RWPE2 (cell line): ENCODE data around the gene DIPK1A.

Source experiments
- ATAC-seq: fragments of 200-7000 bp; cut with Tn5 transposase; 3 replicates; pipeline ENCODE4 v1.9.1; 2021; ENCODE audit warnings: low read depth
- DNase-seq: peaks from one replicate; pipeline ENCODE4 v3.0.0-alpha.2; 2020; ENCODE audit warnings: low spot score
- H3K27ac ChIP-seq: fragments of 450-650 bp; 2 replicates; pipeline ENCODE4 v1.5.1; 2017; ENCODE audit warnings: mild to moderate bottlenecking; ENCODE audit not compliant: poor library complexity, severe bottlenecking
- H3K27me3 ChIP-seq: fragments of 250-450 bp; sonication (Bioruptor Pico); 2 replicates; pipeline ENCODE4 v1.5.1; 2021; ENCODE audit warnings: mild to moderate bottlenecking, moderate library complexity; ENCODE audit not compliant: insufficient read depth, poor library complexity, severe bottlenecking
- H3K36me3 ChIP-seq: fragments of 250-450 bp; sonication (Bioruptor Pico); 2 replicates; pipeline ENCODE4 v1.5.1; 2020; ENCODE audit warnings: low read depth, mild to moderate bottlenecking, moderate library complexity
- H3K4me1 ChIP-seq: fragments of 250-450 bp; sonication (Bioruptor Pico); 2 replicates; pipeline ENCODE4 v1.5.1; 2021; ENCODE audit warnings: mild to moderate bottlenecking, moderate library complexity; ENCODE audit not compliant: insufficient read depth, poor library complexity, severe bottlenecking
- H3K4me3 ChIP-seq: fragments of 250-450 bp; sonication (Bioruptor Pico); 2 replicates; pipeline ENCODE4 v1.5.1; 2021; ENCODE audit warnings: mild to moderate bottlenecking, moderate library complexity; ENCODE audit not compliant: severe bottlenecking
- H3K9me3 ChIP-seq: fragments of 250-450 bp; sonication (Bioruptor Pico); 2 replicates; pipeline ENCODE4 v1.5.1; 2021; ENCODE audit warnings: mild to moderate bottlenecking, moderate library complexity; ENCODE audit not compliant: severe bottlenecking
- TF ChIP-seq, protein P1 (sequence below): fragments of 450-650 bp; IDR thresholded peaks from one replicate; pipeline ENCODE4 v1.5.1; 2017; ENCODE audit warnings: mild to moderate bottlenecking, moderate library complexity; ENCODE audit not compliant: poor library complexity, severe bottlenecking

DIPK1A gene

DNA sequence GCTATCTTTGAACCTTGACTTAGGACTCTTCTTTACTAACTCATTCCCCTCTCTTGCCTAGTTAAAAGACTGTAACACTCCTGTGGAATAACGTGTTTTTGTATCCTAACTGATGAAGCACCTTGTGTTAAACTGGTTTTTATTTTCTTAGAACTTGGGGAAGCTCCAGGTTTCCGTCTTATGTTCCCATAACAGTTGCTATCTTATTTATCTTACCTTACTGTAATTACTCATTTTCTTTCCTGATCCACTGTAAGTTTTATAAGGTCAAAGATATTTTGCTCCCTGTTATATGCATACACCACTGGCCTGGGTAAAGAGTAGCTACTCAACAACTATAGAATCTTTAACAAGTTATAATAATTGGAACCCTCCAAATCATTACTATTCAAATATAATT is 86.3 kb downstream of the DIPK1A start:
- TF ChIP-seq, protein P1, sequence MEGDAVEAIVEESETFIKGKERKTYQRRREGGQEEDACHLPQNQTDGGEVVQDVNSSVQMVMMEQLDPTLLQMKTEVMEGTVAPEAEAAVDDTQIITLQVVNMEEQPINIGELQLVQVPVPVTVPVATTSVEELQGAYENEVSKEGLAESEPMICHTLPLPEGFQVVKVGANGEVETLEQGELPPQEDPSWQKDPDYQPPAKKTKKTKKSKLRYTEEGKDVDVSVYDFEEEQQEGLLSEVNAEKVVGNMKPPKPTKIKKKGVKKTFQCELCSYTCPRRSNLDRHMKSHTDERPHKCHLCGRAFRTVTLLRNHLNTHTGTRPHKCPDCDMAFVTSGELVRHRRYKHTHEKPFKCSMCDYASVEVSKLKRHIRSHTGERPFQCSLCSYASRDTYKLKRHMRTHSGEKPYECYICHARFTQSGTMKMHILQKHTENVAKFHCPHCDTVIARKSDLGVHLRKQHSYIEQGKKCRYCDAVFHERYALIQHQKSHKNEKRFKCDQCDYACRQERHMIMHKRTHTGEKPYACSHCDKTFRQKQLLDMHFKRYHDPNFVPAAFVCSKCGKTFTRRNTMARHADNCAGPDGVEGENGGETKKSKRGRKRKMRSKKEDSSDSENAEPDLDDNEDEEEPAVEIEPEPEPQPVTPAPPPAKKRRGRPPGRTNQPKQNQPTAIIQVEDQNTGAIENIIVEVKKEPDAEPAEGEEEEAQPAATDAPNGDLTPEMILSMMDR: no peak
- Histone ChIP-seq H3K4me1 (no peaks in the 10 kb centered on the region), H3K36me3 (no peaks in the 10 kb centered on the region), H3K4me3 (no peak overlapping the region), H3K27ac (no peak overlapping the region), H3K27me3 (no peaks in the 10 kb centered on the region), H3K9me3 (no peaks in the 10 kb centered on the region)
- no peak for DNase-seq
- no peak for ATAC-seq

DNA sequence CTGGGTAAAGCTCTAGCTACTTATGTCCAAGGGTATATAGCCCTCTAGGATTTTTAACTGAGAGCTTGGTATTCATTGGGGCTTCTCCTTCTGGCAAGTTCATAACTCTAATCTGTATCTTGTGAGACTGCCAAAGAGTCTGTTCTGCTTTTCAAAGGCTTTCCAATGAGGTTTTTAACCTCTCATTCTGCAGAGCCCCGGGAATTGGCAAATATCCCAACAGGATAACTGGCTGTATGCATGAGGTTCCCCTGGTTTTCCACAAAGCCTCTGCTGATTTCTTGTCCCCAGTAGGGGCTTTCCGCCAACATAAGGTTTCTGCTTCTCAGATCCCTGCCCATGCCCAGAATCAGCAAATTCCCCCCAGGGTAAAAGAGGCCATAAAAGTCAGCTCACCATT is 88.5 kb downstream of the DIPK1A start:
- ATAC-seq: no peak
- H3K27ac ChIP-seq: no peak overlapping the region
- no peak for DNase-seq
- no peaks in the 10 kb centered on the region for H3K27me3 ChIP-seq
- H3K4me3 ChIP-seq: no peak overlapping the region
- H3K36me3 ChIP-seq: no peaks in the 10 kb centered on the region
- TF ChIP-seq, protein P1: no peak
- no peaks in the 10 kb centered on the region for H3K9me3 ChIP-seq
- no peaks in the 10 kb centered on the region for H3K4me1 ChIP-seq

DNA sequence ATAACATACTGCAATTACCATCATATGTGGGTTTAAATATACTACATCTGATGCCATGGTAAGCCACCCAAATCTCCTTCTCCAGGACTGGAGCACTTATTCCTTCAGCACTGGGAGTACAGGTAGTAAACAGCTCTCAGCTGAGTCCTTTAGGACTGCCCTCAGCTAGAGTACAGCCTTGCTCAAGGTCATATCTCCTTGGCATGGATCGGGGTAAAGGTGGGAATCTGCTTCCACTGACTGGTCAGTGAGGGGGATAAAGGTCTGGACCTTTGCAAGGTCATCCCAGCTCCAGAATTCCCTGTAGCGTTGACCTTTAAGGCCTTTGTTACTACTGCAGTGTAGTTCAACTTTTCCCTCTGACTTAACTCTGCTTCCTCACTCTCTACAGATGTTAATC is 90.7 kb downstream of the DIPK1A start:
- no peak overlapping the region for H3K27ac ChIP-seq
- H3K4me1 ChIP-seq: no peaks in the 10 kb centered on the region
- no peak for DNase-seq
- TF ChIP-seq, protein P1: no peak
- no peaks in the 10 kb centered on the region for H3K36me3 ChIP-seq
- no peak overlapping the region for H3K4me3 ChIP-seq
- H3K27me3 ChIP-seq: no peaks in the 10 kb centered on the region
- no peak for ATAC-seq
- no peaks in the 10 kb centered on the region for H3K9me3 ChIP-seq

DNA sequence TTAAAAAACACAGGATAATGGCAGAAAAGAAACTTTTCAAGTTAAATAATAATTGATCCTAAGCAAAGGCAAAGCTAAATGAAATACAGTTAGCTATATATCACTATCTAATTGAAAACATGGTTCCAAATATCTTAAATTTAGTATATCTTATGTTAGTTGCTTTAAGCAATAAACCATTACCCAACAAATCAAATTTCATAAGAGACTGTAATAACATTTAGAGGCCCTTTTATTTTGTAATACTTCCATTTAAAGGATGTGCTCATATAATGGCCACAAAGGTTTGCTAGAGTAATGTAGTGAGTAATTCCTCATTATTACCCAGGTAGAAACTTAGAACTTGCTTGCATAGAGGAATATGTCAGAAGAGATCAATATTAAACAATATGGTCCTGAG is 97.1 kb downstream of the DIPK1A start:
- TF ChIP-seq, protein P1: no peak
- H3K36me3 ChIP-seq: no peaks in the 10 kb centered on the region
- no peak overlapping the region for H3K4me3 ChIP-seq
- no peaks in the 10 kb centered on the region for H3K4me1 ChIP-seq
- no peaks in the 10 kb centered on the region for H3K27me3 ChIP-seq
- DNase-seq: no peak
- H3K27ac ChIP-seq: no peak overlapping the region
- ATAC-seq: no peak
- no peaks in the 10 kb centered on the region for H3K9me3 ChIP-seq

DNA sequence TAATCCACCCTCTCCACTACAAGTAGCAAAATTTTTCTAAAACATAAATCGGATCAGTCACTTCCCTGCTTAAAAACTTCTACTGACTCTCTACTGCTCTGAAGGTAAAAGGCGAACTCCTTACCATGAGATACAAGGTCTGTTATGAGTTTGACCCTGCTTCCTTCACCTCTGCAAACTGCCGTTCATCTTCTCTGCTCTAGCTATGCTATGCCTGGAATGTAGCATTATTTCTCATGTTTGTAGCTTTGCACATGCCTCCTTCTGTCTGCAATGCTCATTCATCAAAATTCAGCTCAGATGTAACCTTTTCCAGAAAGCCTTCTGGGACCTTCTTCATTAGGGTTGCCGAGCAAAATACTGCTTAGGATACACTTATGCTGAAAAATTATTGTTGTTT is 98.7 kb downstream of the DIPK1A start:
- Histone ChIP-seq H3K4me3 (no peak overlapping the region), H3K27me3 (no peaks in the 10 kb centered on the region), H3K36me3 (no peaks in the 10 kb centered on the region), H3K4me1 (no peaks in the 10 kb centered on the region), H3K9me3 (no peaks in the 10 kb centered on the region), H3K27ac (no peak overlapping the region)
- TF ChIP-seq, protein P1: no peak
- DNase-seq: no peak
- no peak for ATAC-seq
